ENCODE data around the gene ABCB8.

Gene ABCB8

DNA sequence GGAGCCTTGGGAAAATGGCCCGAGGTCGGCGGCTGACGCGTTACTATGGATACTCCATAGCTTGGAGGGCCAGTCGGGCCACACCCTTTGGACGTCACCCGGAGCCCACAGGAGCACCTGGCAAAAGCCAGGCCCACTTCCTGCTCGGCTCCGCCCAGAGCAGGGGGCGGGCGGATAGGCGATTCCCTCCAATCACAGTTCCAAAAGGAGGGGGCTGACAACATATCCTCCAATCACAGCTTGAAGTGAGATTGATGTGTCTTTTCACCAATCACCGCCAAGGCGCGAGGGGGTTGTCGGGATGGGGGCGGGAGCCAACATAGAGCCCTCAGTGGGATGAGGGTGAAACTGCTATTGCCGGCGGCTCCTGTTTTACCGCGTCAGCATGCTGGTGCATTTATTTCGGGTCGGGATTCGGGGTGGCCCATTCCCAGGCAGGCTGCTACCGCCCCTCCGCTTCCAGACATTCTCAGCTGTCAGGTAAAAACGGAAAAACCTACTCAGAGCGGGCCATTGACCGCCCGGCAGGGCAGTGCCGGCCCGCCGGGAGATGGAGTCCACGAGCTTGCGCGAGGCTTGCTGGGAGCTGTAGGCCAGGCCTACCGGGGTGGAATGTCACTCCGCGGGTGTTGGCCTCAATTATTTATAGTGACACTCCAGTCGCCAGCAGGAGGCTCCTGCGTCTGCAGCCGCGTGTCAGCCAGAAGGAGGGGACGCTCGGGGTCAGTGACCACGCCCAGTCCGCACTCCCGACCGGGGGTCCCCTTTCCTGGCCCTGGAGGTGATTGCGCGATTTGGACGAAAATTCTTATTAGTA is at the start of gene ABCB8:
TSS of gene ABCB8 (plus strand) at position 320 of the 817 bp plus-strand sequence. CDS start at position 386, 66 bp downstream.
- peak; percentile 94 for DNase-seq (ENCODE audit: low read depth, low spot score)

DNA sequence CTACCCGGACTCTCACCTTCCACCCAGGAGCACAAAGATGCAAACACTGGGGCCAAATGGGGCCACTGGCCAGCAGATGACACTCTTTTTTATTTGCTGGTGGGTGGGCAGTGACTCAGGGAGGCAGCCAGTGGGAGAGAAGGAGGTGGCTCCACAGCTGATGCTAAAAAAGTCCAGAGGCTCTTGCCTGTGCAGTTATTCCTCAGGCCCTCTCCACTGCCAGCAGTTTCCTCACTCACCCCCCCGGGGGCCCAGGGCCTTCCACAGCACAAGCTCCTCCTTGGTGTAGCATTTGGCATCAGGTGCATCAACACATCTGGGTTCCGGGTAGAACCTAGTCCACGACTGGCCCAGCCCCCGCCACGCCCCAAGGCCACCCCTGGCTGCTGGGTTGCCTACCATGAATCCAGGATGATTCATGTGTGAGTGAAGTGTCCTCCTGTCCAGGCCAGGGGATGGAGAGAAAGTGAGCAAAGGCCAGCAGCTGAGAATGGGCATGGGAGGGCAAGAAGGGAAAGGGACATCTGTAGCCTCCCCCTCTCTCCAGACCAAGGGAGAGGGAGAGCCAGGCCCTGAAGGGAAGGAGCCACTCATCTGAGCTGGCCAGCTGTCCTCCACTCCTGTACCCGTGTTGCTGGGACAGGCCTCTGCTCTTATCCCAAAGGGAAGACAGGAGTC is 48.4 kb upstream of the ABCB8 start:
- no peak for DNase-seq (ENCODE audit: low read depth, low spot score)

DNA sequence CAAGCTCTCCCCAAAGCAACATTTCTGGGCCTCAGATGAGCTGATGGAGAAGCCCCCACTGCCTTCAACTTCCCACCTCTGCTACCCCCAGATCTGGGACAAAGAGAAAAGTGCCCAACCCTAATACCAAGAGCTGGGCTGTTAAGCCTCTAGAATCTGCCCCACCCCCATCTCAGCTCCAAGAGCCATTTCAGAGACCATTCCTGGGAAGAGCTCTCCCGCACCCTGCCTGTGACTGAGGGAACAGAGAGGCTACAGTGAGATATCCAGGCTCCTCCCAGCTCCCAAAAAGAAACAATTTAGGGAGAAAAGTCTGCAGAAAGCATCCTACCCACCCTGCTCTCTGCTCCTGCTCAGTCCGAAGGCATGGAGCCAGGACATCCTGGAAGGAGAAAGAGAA is 47.6 kb upstream of the ABCB8 start:
- no peak for DNase-seq (ENCODE audit: low read depth, low spot score)

DNA sequence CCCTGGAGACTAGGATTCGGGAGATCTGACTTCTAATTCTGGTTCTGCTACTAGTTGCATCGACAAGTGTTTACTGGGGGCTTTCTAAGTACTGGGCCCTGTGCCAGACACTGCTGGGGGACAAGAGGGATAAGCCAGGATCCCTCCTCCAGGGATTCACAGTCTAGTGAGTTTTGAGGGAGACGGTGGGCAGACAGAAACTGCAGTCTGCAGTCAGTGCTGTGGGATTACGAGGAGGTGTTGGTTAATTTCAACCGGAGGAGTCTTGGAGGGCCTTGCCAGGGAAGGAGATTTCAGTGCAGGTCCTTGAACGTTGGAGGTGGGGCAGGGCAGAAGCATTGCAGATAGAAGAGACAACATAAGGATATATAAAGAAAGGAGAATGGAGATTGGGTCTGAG is 46.6 kb upstream of the ABCB8 start:
- no peak for DNase-seq (ENCODE audit: low read depth, low spot score)

DNA sequence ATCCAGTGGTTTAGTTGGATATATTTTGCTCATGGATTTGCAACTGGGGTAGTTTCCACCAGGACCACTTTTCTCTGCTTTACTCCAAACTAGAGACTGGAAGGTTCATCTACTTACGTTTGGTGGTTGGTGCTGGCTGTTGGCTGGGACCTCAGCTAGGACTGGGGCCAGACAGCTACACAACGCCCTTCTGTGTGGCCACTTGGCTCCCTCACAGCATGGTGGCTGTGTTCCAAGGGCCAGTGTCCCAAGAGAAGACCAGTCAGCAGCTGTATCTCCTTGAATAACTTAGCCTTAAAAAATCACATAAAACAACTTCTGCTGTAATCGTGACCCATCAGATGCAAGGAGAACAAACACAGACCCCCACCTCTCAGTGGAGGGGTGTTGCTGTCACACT is 45.9 kb upstream of the ABCB8 start:
- DNase-seq (ENCODE audit: low read depth, low spot score) = no peak

DNA sequence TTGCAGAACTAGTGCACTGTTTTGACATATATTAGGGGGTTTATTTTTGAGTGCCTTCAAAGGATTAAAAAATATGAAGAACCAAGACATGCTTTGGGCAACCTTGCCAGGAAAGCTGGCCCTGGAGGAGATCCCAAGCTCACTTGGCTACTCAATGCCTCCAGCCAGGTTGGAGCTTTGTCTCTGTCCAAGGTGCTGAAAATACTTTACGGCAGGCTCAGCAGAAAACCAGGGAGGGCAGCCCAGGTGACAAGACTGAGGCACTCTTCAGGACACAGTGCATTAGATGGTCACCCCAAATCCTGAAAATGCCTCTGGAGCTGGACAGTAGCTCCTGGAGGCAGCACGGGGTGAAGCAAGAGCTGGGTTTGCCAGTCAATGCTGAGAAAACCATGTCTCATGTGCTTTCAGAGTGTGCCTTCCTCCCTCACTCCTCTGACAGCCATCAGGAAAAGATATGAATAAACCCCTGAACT is 44.3 kb upstream of the ABCB8 start:
- DNase-seq (ENCODE audit: low read depth, low spot score) = no peak

DNA sequence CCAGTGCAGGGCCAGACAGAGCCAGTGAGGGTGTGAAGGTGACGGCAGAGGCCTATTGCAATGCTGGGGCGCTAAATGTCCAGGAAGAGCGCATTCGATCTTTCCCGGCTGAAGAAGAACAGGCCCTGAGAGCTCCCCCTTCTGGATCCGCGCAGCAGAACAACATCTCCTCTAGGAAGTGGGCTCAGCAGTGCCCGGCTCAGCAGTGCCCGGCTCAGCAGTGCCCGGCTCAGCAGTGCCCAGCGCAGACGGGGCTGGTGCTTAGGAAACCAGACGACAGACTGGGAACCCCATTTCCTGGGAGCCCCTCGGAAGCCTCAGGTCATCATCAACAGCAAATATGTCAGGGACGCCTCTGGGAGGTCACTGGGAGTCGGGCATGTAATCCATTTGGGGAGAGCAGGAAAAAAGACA is 42.1 kb upstream of the ABCB8 start:
- no peak for DNase-seq (ENCODE audit: low read depth, low spot score)

DNA sequence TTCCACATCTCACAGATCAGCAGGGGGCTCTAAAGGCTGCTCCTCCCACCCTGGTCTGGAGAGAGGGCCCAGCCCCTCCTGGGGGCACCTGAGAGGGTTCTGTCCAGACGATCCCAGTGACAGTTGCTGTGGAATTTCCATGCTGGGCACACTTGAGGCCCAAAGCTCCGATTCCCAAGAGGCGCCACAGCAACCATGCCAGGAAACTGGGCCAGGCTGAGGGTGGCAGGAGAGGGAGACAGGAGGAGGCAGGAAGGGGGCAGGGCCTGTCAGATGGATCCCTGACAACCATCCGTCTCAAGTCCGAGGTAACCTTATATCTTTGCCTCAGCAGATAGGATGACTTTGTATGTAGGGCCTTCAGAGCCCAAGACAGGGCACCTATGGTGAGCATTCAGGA is 41.7 kb upstream of the ABCB8 start:
- no peak for DNase-seq (ENCODE audit: low read depth, low spot score)

DNA sequence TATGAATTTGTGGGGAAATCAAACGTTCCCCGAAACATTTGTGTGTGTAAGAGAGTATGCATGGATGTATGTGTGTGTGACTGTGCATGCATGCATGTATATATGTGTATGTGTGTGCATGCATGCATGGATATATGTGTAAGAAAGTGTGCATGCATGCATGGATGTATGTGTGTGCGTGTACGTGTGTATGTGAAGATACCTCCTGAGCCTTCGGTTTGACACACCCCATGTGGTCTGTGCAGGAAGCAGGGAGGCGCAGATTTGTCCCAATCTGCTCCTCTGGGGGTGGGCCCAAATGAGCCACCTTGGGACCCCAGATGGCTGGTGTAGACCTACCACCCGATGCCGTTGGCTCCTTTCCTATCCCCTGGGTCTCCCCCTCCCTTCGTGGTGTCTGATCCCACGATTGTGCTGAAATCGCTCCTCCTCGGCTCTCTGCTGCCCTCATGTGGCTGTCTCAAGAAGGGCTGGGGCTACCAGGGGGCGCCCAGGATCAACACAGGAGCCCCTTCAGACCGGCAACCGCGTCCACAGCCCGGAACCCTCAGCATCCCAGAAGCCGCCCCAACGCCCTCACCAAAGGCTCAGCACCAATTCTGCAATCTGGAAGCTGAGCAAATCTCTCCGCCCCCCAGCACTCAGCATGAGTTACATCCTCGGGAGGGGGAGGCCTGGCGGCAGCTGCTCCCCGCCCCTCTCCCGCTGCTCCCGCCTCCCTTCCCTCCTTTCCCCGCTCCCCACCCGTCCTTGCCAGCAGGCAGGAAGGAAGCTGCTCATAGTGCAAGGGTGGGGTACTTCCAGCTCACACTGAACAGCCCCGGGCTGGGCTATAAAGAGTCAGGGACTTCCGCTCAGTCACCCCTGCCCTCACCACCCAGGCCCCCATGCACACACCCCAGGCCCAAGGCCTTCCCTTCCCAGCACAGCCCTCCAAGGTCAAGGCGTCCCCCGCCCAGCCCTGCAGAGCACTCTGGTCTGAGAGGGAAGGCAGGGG is 39.7 kb upstream of the ABCB8 start:
- DNase-seq (ENCODE audit: low read depth, low spot score) = no peak

DNA sequence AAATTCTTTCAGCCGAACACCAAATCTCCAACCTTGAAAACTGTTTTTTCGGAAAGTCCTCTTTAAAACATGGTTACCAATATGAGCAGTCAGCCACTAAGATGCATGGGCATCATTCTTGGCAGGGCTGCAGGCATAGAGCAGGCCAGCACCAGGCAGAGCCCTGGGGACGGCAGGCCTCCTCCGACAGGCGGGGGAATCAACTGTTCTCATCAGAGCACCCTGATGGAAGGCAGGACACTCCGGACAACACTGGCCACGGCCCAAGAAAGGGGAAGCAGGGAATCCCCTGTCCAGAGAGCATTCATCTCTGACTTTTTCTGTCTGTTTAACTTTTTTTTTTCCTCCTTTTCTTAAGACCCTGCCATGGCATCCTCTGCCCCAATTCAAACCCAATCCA is 38.8 kb upstream of the ABCB8 start:
- DNase-seq (ENCODE audit: low read depth, low spot score) = no peak

DNA sequence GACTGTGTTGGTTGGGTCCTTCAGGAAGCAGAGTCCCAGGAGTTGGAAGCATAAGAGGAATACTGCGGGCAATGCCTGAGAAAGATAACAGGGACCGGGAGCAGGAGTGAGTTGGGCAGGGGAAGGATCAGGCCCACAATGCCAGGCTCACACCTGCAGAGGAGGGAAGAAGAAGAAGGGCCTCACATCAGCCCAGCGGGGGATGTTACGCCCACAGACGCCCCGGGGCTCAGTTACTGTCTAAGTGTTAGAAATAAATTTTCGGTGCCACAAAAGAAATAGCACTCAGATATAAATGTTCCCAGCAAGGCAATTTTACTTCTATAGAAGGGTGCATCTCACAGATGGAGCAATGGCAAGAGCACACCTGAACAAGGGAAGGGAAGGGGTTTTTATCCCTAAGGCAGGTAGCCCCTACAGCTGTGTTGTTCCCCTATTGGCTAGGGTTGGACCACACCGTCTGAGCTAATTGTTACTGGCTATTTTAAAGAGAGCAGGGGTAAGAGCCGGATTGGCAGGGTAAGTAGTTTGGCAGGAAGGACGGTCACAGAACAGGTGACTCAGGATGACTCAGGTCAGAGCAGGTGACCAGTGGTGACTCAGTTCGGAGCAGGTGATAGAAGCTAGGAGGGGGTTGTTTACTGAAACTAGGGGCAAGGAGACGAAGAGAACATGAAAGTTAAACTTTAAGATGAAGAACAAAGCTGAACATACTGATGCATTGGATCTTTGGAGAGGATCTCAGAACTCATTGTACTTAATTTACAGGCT is 37.6 kb upstream of the ABCB8 start, which contains the start of gene NOS3:
TSS of gene NOS3 (plus strand) at position 602 of the 771 bp plus-strand sequence. CDS start 2,787 bp downstream, outside the sequence.
- no peak for DNase-seq (ENCODE audit: low read depth, low spot score)

DNA sequence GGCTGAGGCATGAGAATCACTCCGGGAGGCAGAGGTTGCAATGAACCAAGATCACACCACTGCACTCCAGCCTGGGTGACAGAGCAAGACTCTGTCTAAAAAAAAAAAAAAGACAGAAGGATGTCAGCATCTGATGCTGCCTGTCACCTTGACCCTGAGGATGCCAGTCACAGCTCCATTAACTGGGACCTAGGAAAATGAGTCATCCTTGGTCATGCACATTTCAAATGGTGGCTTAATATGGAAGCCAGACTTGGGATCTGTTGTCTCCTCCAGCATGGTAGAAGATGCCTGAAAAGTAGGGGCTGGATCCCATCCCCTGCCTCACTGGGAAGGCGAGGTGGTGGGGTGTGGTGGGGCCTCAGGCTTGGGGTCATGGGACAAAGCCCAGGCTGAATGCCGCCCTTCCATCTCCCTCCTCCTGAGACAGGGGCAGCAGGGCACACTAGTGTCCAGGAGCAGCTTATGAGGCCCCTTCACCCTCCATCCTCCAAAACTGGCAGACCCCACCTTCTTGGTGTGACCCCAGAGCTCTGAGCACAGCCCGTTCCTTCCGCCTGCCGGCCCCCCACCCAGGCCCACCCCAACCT is 36.1 kb upstream of the ABCB8 start:
- no peak for DNase-seq (ENCODE audit: low read depth, low spot score)

DNA sequence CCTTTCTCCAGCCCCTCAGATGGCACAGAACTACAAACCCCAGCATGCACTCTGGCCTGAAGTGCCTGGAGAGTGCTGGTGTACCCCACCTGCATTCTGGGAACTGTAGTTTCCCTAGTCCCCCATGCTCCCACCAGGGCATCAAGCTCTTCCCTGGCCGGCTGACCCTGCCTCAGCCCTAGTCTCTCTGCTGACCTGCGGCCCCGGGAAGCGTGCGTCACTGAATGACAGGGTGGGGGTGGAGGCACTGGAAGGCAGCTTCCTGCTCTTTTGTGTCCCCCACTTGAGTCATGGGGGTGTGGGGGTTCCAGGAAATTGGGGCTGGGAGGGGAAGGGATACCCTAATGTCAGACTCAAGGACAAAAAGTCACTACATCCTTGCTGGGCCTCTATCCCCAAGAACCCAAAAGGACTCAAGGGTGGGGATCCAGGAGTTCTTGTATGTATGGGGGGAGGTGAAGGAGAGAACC is 35.4 kb upstream of the ABCB8 start:
- DNase-seq (ENCODE audit: low read depth, low spot score) = no peak

DNA sequence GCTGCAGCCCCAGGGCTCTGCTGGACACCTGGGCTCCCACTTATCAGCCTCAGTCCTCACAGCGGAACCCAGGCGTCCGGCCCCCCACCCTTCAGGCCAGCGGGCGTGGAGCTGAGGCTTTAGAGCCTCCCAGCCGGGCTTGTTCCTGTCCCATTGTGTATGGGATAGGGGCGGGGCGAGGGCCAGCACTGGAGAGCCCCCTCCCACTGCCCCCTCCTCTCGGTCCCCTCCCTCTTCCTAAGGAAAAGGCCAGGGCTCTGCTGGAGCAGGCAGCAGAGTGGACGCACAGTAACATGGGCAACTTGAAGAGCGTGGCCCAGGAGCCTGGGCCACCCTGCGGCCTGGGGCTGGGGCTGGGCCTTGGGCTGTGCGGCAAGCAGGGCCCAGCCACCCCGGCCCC is 34.7 kb upstream of the ABCB8 start:
- DNase-seq (ENCODE audit: low read depth, low spot score) = no peak

DNA sequence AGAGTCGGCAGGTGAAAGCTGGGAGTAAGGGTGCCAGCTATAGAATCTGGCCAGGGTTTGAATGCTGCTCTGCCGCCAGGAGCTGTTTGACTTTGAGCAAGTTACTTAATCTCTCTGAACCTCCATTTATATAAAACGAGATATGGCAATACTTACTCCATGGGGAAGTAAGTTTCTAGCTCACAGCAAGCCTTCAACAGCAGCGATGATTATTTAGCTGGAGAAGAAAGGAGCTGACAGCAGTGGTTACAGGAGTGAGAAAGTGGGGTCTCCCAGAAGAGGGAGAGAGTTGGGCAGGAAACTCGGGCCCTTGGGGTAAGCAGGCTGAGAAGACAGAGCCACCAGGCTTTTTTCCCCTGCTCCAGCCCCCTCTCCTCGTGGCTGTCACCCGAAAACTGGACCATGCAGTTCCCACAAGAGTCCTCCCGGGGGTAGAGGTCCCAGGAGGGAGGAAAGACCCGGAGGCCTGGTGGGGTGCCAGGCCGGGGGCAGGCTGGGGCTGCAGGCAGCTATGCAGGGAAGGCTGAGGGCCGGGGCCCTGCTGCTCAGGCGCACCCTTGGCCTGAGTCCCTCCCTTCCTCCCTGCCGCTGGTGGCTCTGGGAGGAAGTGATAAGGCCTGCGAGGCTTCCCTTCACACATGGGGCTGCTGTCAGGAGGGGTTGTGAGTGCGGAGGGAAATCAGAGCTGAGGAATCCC is 34.0 kb upstream of the ABCB8 start:
- DNase-seq (ENCODE audit: low read depth, low spot score) = no peak

DNA sequence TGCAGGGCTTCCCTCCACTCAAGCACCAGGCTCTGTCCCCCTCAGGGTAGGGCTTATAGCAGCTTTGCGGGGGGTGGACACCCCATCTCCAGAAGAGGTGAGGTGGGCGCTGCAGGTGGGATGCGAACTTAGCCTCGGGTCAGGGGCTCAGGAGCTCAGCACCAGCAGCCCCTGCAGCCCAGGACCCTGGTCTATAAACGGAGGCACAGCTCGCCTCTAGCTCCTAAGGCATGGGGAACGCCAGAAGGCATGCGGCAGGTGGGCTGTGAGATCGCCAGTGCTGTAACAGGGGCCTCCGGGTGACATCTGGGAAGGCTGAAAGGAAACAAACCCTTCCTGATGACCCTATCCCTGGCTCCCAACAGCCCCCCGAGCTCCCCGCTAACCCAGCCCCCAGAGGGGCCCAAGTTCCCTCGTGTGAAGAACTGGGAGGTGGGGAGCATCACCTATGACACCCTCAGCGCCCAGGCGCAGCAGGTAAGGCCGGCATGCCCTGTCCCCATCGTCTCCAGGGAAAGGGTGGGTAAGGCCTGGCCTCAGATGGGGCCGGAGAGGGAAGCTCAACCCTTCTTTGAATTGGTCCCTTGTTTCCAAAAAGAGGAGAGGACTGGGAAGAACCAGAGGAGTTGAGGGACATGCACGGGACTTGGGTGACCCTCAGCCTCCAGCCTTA is 33.3 kb upstream of the ABCB8 start:
- DNase-seq (ENCODE audit: low read depth, low spot score) = no peak

DNA sequence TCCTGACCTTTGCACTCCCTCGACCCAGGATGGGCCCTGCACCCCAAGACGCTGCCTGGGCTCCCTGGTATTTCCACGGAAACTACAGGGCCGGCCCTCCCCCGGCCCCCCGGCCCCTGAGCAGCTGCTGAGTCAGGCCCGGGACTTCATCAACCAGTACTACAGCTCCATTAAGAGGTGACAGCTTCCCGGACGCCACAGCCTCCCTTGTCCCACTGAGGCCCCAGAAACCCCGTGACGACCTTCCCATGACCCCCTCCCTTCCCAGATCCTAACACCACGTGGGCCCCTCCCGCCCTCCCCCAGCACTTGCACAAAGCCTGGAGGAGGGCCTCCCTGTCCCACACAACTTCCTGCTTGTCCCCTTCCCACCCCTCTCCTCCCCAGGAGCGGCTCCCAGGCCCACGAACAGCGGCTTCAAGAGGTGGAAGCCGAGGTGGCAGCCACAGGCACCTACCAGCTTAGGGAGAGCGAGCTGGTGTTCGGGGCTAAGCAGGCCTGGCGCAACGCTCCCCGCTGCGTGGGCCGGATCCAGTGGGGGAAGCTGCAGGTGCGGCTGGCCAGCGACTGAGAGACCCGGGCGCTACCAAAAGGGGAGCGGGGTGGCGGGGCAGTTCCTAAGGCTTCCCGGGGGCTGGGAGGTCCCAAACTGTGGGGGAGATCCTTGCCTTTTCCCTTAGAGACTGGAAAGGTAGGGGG is 31.7 kb upstream of the ABCB8 start:
- DNase-seq (ENCODE audit: low read depth, low spot score) = no peak

DNA sequence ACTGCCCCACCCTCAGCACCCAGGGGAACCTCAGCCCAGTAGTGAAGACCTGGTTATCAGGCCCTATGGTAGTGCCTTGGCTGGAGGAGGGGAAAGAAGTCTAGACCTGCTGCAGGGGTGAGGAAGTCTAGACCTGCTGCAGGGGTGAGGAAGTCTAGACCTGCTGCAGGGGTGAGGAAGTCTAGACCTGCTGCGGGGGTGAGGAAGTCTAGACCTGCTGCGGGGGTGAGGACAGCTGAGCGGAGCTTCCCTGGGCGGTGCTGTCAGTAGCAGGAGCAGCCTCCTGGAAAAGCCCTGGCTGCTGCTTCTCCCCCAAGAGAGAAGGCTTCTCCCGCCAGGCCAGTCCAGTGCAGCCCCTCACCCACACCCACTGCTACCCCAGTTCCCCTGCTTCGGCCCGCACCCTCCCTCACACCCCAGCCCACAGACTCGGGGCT is 31.2 kb upstream of the ABCB8 start:
- no peak for DNase-seq (ENCODE audit: low read depth, low spot score)

DNA sequence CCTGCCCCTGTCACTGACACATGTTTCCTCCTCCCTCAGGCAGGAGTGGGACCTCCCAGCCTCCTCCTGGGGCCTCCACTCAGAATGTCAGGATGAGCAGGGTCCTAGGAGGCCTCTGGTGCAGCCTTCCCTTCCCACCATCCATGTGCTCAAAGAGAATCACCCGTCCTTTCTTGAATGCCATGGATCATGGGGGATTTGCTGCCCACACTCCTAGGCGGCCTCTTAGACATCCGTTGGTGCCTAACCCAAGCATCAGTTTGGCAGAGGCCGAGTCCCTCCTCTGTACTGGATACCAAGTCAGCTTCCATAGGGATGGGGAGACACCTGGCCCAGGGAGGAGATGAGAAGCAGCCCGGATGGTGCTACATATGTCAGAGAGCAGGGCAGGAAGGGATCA is 30.4 kb upstream of the ABCB8 start:
- no peak for DNase-seq (ENCODE audit: low read depth, low spot score)
